A549 (cell line): ENCODE data around the gene MOB4.

Experiments
- BHLHE40 ChIP-seq: IDR thresholded peaks from 2 replicates; pipeline ENCODE4 v1.6.1; 2012; ENCODE audit warnings: low read depth, low read length, inconsistent platforms
- CEBPB ChIP-seq, 2 experiments: fragments of >200 bp in 1 of 2; sonication (Bioruptor Twin) in 1 of 2; formaldehyde crosslinking in 1 of 2; IDR thresholded peaks; 2 replicates each; pipeline ENCODE4 v1.6.1; 2012 to 2016
- CTCF ChIP-seq: fragments of >200 bp; sonication (Bioruptor Twin); formaldehyde crosslinking; IDR thresholded peaks from 3 replicates; pipeline ENCODE4 v1.5.1; 2016
- EP300 ChIP-seq, 2 experiments: fragments of >200 bp; sonication (Bioruptor Twin); formaldehyde crosslinking; IDR thresholded peaks; 2 replicates in 1 of 2; 3 replicates in 1 of 2; pipeline ENCODE4 v1.6.1; 2016 to 2017
- MYC ChIP-seq: IDR thresholded peaks from 2 replicates; pipeline ENCODE4 v1.6.1; 2012; ENCODE audit warnings: mild to moderate bottlenecking, inconsistent platforms, low read length, improper control_type of control experiment, borderline replicate concordance
- POLR2A ChIP-seq: IDR thresholded peaks from 2 replicates; pipeline ENCODE4 v1.6.1; 2012; ENCODE audit warnings: mild to moderate bottlenecking, low read length
- RAD21 ChIP-seq, 2 experiments: fragments of >200 bp in 1 of 2; sonication (Bioruptor Twin) in 1 of 2; formaldehyde crosslinking in 1 of 2; IDR thresholded peaks in 1 of 2; conservative IDR thresholded peaks in 1 of 2; 2 replicates in 1 of 2; 3 replicates in 1 of 2; pipeline ENCODE4 v1.6.1; 2012 to 2018; ENCODE audit warnings: inconsistent platforms in 1 of 2
- SMC3 ChIP-seq: fragments of >200 bp; sonication (Bioruptor Twin); formaldehyde crosslinking; IDR thresholded peaks from 3 replicates; pipeline ENCODE4 v1.6.1; 2018; ENCODE audit warnings: inconsistent platforms

- no peak for TF ChIP-seq RAD21 (conservative IDR thresholded peaks at IDR 0.05 in 1 of 2, IDR thresholded peaks at IDR 0.05 in 1 of 2)
- TF ChIP-seq CTCF = no peak
- no peak for TF ChIP-seq BHLHE40
- TF ChIP-seq EP300 (IDR thresholded peaks at IDR 0.05) = no peak
- no peak for TF ChIP-seq SMC3
- no peak for TF ChIP-seq POLR2A
- no peak for TF ChIP-seq CEBPB (IDR thresholded peaks at IDR 0.05)
- no peak for TF ChIP-seq MYC
Measured at GRCh38 chr2:197513915-197514314, 2.0 kb upstream of the MOB4 start.
